OCI-LY1 (cell line): Measurements from ENCODE around the gene IL1RN.

Experiments
- CTCF ChIP-seq: fragments of 200-600 bp; sonication (generic), shearing (Covaris generic); IDR thresholded peaks from 2 replicates; pipeline ENCODE4 v1.5.1; 2017; ENCODE audit warnings: mild to moderate bottlenecking, antibody characterized with exemption, low read length, moderate library complexity, mixed read lengths
- EZH2 ChIP-seq: fragments of 200-600 bp; sonication (generic), shearing (Covaris generic); IDR thresholded peaks from 2 replicates; pipeline ENCODE4 v1.8.0; 2017; ENCODE audit warnings: borderline replicate concordance, mixed run types, mild to moderate bottlenecking, antibody characterized with exemption, low read length, moderate library complexity, mixed read lengths

- TF ChIP-seq CTCF (no peak), EZH2 (no peak)
These were observed 27.9 kb downstream of the IL1RN start for GRCh38 chr2:113155331-113155730.
